Omental fat pad (tissue), 4 donors: ENCODE data around the gene LARGE1. TPM values are rescaled to one million over a fixed set of nuclear protein-coding genes. Genes with fewer than 3 reads are reported as not detected.

Source experiments
- ATAC-seq: fragments of 150-250 bp; one replicate; pipeline ENCODE4 v1.9.1; 2016; ENCODE audit warnings: mild to moderate bottlenecking, moderate library complexity; ENCODE audit not compliant: low FRiP score
- DNase-seq: peaks from one replicate; pipeline ENCODE4 v3.0.0-alpha.2; 2019; ENCODE audit warnings: low spot score
- CTCF ChIP-seq, 3 donors: fragments of 450-650 bp; IDR thresholded peaks; one replicate each; pipeline ENCODE4 v1.5.1; 2016 to 2017; ENCODE audit warnings: antibody characterized with exemption in 3 of 3, mild to moderate bottlenecking in 3 of 3, moderate library complexity in 2 of 3
- total RNA-seq, 4 donors: library from RNA; depleted of rRNA; stranded (reverse); fragments of >200 nt; gene quantifications; one replicate each; pipeline ENCODE4 v1.1.0, GENCODE V29; 2016

Gene LARGE1
- total RNA-seq, 4 donors from 2014 or later: 16.5 to 31.2 (median 22.3) TPM

GRCh38 chr22:33553493-33553892, 366.8 kb downstream of the LARGE1 start:
- ATAC-seq: no peak
- no peak for TF ChIP-seq CTCF (IDR thresholded peaks at IDR 0.05)
- no peak for DNase-seq

- no peak for TF ChIP-seq CTCF (IDR thresholded peaks at IDR 0.05)
- DNase-seq: no peak
- ATAC-seq: no peak
Observed at GRCh38 chr22:33544707-33545106, 375.6 kb downstream of the LARGE1 start.

GRCh38 chr22:33542722-33543121, 377.6 kb downstream of the LARGE1 start:
- DNase-seq: no peak
- no peak for ATAC-seq
- TF ChIP-seq CTCF (IDR thresholded peaks at IDR 0.05): no peak

- ATAC-seq: no peak
- TF ChIP-seq CTCF (IDR thresholded peaks at IDR 0.05): no peak
- DNase-seq: no peak
Observed at GRCh38 chr22:33542153-33542552, 378.1 kb downstream of the LARGE1 start.

- TF ChIP-seq CTCF (IDR thresholded peaks at IDR 0.05): no peak
- no peak for DNase-seq
- no peak for ATAC-seq
Observed at GRCh38 chr22:33539902-33540751, 380.1 kb downstream of the LARGE1 start.

- ATAC-seq: no peak
- DNase-seq: no peak
- TF ChIP-seq CTCF (IDR thresholded peaks at IDR 0.05): no peak
Observed at GRCh38 chr22:33539202-33539901, 380.9 kb downstream of the LARGE1 start.
